Erythroblast (primary cell): ENCODE measurements around the gene ZWILCH.

Experiments
- GATA1 ChIP-seq: IDR thresholded peaks from 2 replicates; pipeline ENCODE4 v1.6.1; 2011; ENCODE audit warnings: low read depth, mild to moderate bottlenecking, control low read depth, low read length, moderate library complexity
- POLR2A ChIP-seq: IDR thresholded peaks from 2 replicates; pipeline ENCODE4 v1.6.1; 2011; ENCODE audit warnings: mild to moderate bottlenecking, low read length

DNA sequence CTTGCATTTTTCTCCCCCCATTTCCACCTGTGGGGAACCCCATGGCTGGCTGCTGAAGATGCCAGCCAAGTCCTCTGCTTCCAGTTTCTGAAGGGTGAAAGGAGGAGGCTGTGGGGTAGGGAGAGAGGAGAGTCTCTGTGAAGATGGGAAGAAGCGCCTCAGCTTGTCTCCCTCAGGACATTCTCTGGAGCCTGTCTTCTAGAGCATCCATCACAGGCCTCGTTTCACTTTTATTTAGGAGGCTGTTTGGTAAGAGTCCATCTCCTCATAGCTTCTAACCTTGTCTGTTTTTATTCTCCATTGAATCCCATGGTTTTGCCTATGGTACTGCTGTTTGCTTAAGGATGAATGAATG is 69.4 kb downstream of the ZWILCH start:
- no peak for TF ChIP-seq POLR2A
- TF ChIP-seq GATA1 = no peak
